ENCODE results near the gene RNF151.
A peak's percentile ranks its signal among the peaks of the same experiment; 100 is the strongest.
"Not testable (repeated sequence)": the region's sequence is repeated elsewhere in the genome, so short reads cannot be mapped to it uniquely, and the experiment has no call there.

Gene RNF151

DNA sequence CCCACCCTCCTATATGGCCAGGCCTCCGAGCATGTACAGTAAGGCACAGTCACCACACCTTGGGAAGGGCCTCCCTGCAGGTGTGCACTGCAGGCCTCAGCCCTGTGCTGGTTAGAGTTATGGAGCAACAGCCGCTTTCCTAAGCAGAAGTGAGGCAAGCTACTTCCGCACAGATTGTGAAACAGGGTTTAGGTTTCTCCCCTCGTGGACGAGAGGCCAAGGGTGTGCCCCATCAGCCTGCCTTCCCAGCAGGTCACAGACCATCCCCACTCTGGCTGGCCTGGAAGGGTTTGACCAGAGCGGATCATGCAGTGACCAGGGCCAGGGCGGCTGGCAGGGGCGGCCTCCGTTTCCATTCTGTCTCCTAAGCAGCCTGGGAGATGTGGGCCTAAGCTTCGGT is 28.3 kb upstream of the RNF151 start:
- TF ChIP-seq MAX (IDR thresholded peaks at IDR 0.05; ENCODE audit: low read depth, low read length) (peak; percentile 88), POLR2A (IDR thresholded peaks at IDR 0.05; ENCODE audit: extremely low read depth, insufficient read length) (peak; percentile 31), MYC (IDR thresholded peaks at IDR 0.05; ENCODE audit: low read depth, low read length) (peak; percentile 94)
- TF ChIP-seq, protein P1, sequence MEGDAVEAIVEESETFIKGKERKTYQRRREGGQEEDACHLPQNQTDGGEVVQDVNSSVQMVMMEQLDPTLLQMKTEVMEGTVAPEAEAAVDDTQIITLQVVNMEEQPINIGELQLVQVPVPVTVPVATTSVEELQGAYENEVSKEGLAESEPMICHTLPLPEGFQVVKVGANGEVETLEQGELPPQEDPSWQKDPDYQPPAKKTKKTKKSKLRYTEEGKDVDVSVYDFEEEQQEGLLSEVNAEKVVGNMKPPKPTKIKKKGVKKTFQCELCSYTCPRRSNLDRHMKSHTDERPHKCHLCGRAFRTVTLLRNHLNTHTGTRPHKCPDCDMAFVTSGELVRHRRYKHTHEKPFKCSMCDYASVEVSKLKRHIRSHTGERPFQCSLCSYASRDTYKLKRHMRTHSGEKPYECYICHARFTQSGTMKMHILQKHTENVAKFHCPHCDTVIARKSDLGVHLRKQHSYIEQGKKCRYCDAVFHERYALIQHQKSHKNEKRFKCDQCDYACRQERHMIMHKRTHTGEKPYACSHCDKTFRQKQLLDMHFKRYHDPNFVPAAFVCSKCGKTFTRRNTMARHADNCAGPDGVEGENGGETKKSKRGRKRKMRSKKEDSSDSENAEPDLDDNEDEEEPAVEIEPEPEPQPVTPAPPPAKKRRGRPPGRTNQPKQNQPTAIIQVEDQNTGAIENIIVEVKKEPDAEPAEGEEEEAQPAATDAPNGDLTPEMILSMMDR (IDR thresholded peaks at IDR 0.05; ENCODE audit: low read depth, low read length): no peak
- DNase-seq (ENCODE audit: low read depth): peak; percentile 90

GRCh38 chr16:1938910-1939309 is 27.7 kb upstream of the RNF151 start:
- peak; percentile 63 for DNase-seq (ENCODE audit: low read depth)
- H3K4me3 ChIP-seq (ENCODE audit: low read depth, low read length): peak overlapping the region; percentile 34
- 0 out of 2 replicates have a peak, but pooled peaks have one; percentile 15 for TF ChIP-seq MYC (IDR thresholded peaks at IDR 0.05; ENCODE audit: low read depth, low read length)
- TF ChIP-seq MAX (IDR thresholded peaks at IDR 0.05; ENCODE audit: low read depth, low read length): no peak

More for the DNA sequence above, 28.3 kb upstream of the RNF151 start:
- H3K4me3 ChIP-seq (ENCODE audit: low read depth, low read length): peak overlapping the region; percentile 34

- not testable (repeated sequence) for DNase-seq (ENCODE audit: low read depth)
Observed at GRCh38 chr16:1939833-1940232, 26.8 kb upstream of the RNF151 start.

DNA sequence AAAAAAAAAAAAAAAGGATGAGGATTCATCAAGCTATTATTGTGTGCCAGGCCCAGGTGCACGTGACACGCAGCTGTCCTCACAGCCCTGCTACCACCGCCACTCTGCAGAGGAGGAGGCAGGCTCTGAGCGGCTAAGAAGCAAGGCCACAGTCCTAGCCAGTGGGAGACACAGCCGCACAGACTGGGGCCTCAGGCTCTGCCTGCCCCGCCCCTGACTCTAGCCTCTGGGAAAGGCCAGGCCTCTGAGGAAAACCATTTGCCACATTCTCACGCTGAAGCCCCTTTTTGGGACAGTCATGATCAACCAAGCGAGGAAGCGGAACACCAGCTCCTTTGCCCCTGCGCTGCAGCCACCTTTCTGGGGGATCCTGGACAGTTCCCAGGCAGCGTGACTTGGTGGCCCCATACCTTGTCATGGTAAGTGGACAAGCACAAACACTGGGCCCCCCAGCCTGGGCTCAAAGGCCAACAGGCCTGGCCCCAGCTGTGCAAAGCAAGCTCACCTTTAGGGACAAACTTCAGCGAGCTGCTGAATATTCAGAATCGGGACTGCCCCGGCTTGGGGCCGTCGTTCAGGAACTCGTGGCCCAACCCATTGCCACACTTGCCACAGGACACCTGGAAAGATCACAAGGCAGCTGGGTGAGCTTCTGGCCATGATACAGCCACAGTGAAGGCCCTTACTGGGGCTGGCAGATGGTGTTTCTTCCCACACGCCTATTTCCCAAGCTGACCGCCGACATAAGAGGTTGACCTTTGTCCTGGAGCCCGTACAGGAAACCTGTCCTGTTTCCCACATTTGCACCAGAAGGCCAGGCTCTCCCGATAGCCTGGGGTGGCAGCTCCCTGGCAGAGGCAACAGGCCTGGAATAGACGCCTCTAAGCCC is 26.1 kb upstream of the RNF151 start:
- no peak for DNase-seq (ENCODE audit: low read depth)
- H3K4me3 ChIP-seq (ENCODE audit: low read depth, low read length): no peak overlapping the region
- no peak for TF ChIP-seq POLR2A (IDR thresholded peaks at IDR 0.05; ENCODE audit: extremely low read depth, insufficient read length)
- TF ChIP-seq MAX (IDR thresholded peaks at IDR 0.05; ENCODE audit: low read depth, low read length): no peak
- TF ChIP-seq MYC (IDR thresholded peaks at IDR 0.05; ENCODE audit: low read depth, low read length): no peak
- TF ChIP-seq, protein P1 (IDR thresholded peaks at IDR 0.05; ENCODE audit: low read depth, low read length): no peak

More at GRCh38 chr16:1939833-1940232, 26.8 kb upstream of the RNF151 start:
- H3K4me3 ChIP-seq (ENCODE audit: low read depth, low read length): not testable (repeated sequence)

DNA sequence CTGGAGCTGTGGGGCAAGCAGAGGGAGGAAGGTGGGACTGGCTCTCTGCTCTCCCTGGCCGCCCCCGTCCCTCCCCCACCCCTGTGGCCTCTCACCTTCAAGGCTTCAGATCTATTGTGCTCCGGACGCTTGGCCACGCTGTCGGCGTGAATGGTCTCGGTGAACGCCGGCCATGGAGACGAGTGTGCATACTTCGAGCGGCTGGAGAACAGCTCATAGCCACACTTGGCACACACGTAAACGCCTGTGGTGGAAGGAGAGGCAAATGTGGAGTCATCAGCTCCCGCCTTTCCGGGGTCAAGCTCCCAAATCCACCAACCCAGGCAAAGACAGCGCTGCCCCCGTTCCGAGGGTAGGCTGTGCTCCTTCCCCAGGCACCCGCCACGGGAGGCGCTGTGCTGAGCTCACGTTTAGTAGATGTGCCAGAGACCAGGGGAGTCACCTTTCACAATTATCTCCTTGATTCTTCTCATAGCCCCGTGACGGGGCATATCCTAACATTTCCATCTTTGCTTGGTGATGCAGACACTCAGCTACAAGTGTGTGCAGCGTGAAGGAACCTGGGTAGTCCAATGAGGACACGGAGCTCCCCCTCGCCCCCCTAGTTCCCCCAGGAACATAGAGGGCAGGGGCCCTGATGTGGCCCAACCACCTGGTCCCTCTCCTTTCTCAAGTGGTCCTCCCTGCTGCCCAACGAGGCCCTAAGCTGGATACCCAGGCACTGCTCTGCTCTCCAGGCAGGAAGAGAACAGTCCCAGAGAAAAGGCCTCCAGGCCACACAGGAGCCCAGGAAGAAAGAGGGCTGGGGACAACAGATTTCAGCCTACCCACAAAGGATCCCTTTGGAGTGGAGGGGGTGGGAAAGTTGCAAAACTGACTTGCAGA is 25.3 kb upstream of the RNF151 start:
- H3K4me3 ChIP-seq (ENCODE audit: low read depth, low read length): peak overlapping the region; percentile 82
- DNase-seq (ENCODE audit: low read depth): no peak
- TF ChIP-seq, protein P1 (IDR thresholded peaks at IDR 0.05; ENCODE audit: low read depth, low read length): peak; percentile 18
- TF ChIP-seq MYC (IDR thresholded peaks at IDR 0.05; ENCODE audit: low read depth, low read length) (no peak), POLR2A (IDR thresholded peaks at IDR 0.05; ENCODE audit: extremely low read depth, insufficient read length) (no peak), MAX (IDR thresholded peaks at IDR 0.05; ENCODE audit: low read depth, low read length) (no peak)

GRCh38 chr16:1942047-1942809 is 24.4 kb upstream of the RNF151 start:
- peak; percentile 90 for DNase-seq (ENCODE audit: low read depth)
- TF ChIP-seq POLR2A (IDR thresholded peaks at IDR 0.05; ENCODE audit: extremely low read depth, insufficient read length) (no peak), MYC (IDR thresholded peaks at IDR 0.05; ENCODE audit: low read depth, low read length) (no peak), MAX (IDR thresholded peaks at IDR 0.05; ENCODE audit: low read depth, low read length) (no peak)
- TF ChIP-seq, protein P1 (IDR thresholded peaks at IDR 0.05; ENCODE audit: low read depth, low read length): no peak
- H3K4me3 ChIP-seq (ENCODE audit: low read depth, low read length): peak overlapping the region; percentile 82
